ENCODE measurements around the gene KLF7. TPM values are rescaled to one million over a fixed set of nuclear protein-coding genes. Genes with fewer than 3 reads are reported as not detected.

The KLF7 gene
- total and polyA plus RNA-seq, 4 donors = 1.9 to 11.5 (median 4.5) TPM

DNA sequence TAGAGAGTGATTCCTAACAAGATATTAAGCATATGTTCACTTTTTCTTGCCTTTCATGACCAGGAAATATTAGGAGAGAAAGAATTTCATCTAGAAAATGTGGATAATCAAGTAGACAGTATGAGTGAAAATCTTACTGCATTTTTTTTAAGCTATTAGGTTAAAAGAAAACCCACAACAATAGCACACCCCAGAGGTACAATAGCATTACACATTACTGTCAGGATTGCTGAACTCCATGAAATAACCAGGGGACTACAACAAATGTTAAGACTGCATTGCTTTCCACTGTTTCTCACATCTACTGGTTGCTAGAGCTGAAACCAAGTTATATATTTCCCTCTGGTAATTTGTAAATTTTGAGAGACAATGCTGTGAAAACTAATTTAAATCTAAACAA is 33.7 kb downstream of the KLF7 start:
- H3K4me1 ChIP-seq (ENCODE audit: control insufficient read depth in 4 of 4, insufficient read depth in 4 of 4, low read length in 3 of 4) = peaks cover 0 to 15% (median 1%) of the 10 kb centered on the region in 4 donors
- DNase-seq (ENCODE audit: low spot score) = no peak
- no peak overlapping the region for H3K9ac ChIP-seq (ENCODE audit: low read depth in 1 of 2, low read length in 2 of 2)
- H3K4me3 ChIP-seq (ENCODE audit: low read depth in 1 of 3, low read length in 3 of 3) = no peak overlapping the region
- no peaks in the 10 kb centered on the region for H3K27me3 ChIP-seq (ENCODE audit: control insufficient read depth in 4 of 4, insufficient read depth in 4 of 4, low read length in 3 of 4)
- no peak overlapping the region for H3K27ac ChIP-seq (ENCODE audit: low read depth in 1 of 2, low read length in 2 of 2)
- H3K36me3 ChIP-seq (ENCODE audit: control insufficient read depth in 4 of 4, insufficient read depth in 3 of 4, low read depth in 1 of 4, low read length in 3 of 4) = no peaks in the 10 kb centered on the region
- TF ChIP-seq EGR1 (IDR thresholded peaks at IDR 0.05; ENCODE audit: low read depth in 2 of 2) = no peak
- no peak for TF ChIP-seq HNF4G (IDR thresholded peaks at IDR 0.05)
- no peak for TF ChIP-seq FOXA2 (IDR thresholded peaks at IDR 0.05)
- no peak for TF ChIP-seq TAF1 (conservative IDR thresholded peaks at IDR 0.05)
- no peak for TF ChIP-seq GABPA (IDR thresholded peaks at IDR 0.05 in 1 of 2, conservative IDR thresholded peaks at IDR 0.05 in 1 of 2)
- no peak for TF ChIP-seq RXRA (IDR thresholded peaks at IDR 0.05)
- H3K9me3 ChIP-seq (ENCODE audit: control insufficient read depth in 4 of 4, low read length in 3 of 4) = no peaks in the 10 kb centered on the region

DNA sequence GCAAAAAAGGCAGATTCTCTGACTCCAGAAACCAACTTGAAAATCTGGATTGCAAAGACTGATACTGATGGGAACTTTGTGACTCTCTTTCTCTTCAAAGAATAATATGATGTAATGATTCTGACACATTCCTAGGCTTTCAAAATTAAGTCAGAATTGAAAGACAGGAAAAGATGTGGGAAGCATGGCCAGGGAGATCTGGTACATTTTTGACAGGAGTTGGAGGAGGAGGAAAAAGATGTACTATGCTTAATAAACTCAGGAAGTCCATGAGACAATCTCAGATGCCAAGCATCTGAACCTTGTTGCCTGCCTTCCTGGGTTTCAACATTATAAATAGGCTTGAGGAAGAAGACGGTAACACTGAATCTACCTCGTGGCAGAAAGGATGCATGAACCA is 34.2 kb downstream of the KLF7 start:
- DNase-seq (ENCODE audit: low spot score) = no peak
- no peak overlapping the region for H3K27ac ChIP-seq (ENCODE audit: low read depth in 1 of 2, low read length in 2 of 2)
- peaks cover 0 to 15% (median 1%) of the 10 kb centered on the region in 4 donors for H3K4me1 ChIP-seq (ENCODE audit: control insufficient read depth in 4 of 4, insufficient read depth in 4 of 4, low read length in 3 of 4)
- 75% methylated on average over 2 of the region's 2 CpGs for WGBS
- H3K4me3 ChIP-seq (ENCODE audit: low read depth in 1 of 3, low read length in 3 of 3) = no peak overlapping the region
- H3K36me3 ChIP-seq (ENCODE audit: control insufficient read depth in 4 of 4, insufficient read depth in 3 of 4, low read depth in 1 of 4, low read length in 3 of 4) = no peaks in the 10 kb centered on the region
- H3K9ac ChIP-seq (ENCODE audit: low read depth in 1 of 2, low read length in 2 of 2) = no peak overlapping the region
- H3K27me3 ChIP-seq (ENCODE audit: control insufficient read depth in 4 of 4, insufficient read depth in 4 of 4, low read length in 3 of 4) = no peaks in the 10 kb centered on the region
- H3K9me3 ChIP-seq (ENCODE audit: control insufficient read depth in 4 of 4, low read length in 3 of 4) = no peaks in the 10 kb centered on the region
- TF ChIP-seq, protein P1, sequence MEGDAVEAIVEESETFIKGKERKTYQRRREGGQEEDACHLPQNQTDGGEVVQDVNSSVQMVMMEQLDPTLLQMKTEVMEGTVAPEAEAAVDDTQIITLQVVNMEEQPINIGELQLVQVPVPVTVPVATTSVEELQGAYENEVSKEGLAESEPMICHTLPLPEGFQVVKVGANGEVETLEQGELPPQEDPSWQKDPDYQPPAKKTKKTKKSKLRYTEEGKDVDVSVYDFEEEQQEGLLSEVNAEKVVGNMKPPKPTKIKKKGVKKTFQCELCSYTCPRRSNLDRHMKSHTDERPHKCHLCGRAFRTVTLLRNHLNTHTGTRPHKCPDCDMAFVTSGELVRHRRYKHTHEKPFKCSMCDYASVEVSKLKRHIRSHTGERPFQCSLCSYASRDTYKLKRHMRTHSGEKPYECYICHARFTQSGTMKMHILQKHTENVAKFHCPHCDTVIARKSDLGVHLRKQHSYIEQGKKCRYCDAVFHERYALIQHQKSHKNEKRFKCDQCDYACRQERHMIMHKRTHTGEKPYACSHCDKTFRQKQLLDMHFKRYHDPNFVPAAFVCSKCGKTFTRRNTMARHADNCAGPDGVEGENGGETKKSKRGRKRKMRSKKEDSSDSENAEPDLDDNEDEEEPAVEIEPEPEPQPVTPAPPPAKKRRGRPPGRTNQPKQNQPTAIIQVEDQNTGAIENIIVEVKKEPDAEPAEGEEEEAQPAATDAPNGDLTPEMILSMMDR (IDR thresholded peaks at IDR 0.05; ENCODE audit: low read depth, low read length, missing input control) = no peak
- no peak for TF ChIP-seq RAD21 (IDR thresholded peaks at IDR 0.05)
- no peak for TF ChIP-seq FOXA1 (IDR thresholded peaks at IDR 0.05)
- TF ChIP-seq, protein P2, sequence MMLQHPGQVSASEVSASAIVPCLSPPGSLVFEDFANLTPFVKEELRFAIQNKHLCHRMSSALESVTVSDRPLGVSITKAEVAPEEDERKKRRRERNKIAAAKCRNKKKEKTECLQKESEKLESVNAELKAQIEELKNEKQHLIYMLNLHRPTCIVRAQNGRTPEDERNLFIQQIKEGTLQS (IDR thresholded peaks at IDR 0.05) = no peak
- no peak for TF ChIP-seq NR2F2 (IDR thresholded peaks at IDR 0.05)
- no peak for TF ChIP-seq GABPA (IDR thresholded peaks at IDR 0.05 in 1 of 2, conservative IDR thresholded peaks at IDR 0.05 in 1 of 2)
- no peak for TF ChIP-seq JUND (IDR thresholded peaks at IDR 0.05)

DNA sequence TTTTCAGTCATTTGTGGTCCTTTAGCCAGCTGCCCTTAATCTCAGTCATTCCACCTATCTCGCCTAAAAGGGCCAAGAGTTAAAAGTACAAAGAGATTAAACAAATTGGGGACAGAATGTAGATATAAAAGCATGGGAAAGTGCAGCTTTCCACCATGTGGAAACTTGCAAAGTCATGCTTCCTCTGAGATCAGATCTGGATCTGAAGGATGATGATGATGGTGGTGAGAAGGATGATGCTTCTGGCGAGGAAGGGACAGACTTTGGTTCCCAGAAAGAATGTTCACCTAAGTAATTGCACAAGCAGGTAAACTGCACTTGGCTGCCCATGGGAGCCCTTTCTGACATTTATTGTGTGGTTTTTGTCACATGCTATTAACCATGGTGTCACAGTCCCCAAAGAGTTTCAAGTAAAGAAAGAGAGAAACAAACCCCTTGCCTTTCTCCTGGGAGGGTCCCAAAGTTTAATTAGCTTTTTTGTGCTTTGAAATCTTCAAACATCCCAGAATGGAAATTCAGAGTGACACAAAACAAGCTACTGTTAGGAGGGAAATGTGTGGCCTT is 34.7 kb downstream of the KLF7 start:
- Histone ChIP-seq H3K9me3 (ENCODE audit: control insufficient read depth in 4 of 4, low read length in 3 of 4) (no peaks in the 10 kb centered on the region), H3K27ac (ENCODE audit: low read depth in 1 of 2, low read length in 2 of 2) (no peak overlapping the region), H3K4me3 (ENCODE audit: low read depth in 1 of 3, low read length in 3 of 3) (no peak overlapping the region), H3K4me1 (ENCODE audit: control insufficient read depth in 4 of 4, insufficient read depth in 4 of 4, low read length in 3 of 4) (peaks cover 0 to 15% (median 1%) of the 10 kb centered on the region in 4 donors), H3K9ac (ENCODE audit: low read depth in 1 of 2, low read length in 2 of 2) (no peak overlapping the region), H3K27me3 (ENCODE audit: control insufficient read depth in 4 of 4, insufficient read depth in 4 of 4, low read length in 3 of 4) (no peaks in the 10 kb centered on the region), H3K36me3 (ENCODE audit: control insufficient read depth in 4 of 4, insufficient read depth in 3 of 4, low read depth in 1 of 4, low read length in 3 of 4) (no peaks in the 10 kb centered on the region)
- DNase-seq (ENCODE audit: low spot score) = no peak
- TF ChIP-seq HNF4A (conservative IDR thresholded peaks at IDR 0.05) = peak in 1 of 2 donors; percentile 9
- no peak for TF ChIP-seq GABPA (IDR thresholded peaks at IDR 0.05 in 1 of 2, conservative IDR thresholded peaks at IDR 0.05 in 1 of 2)
- 71% methylated on average over 2 of the region's 2 CpGs for whole genome bisulfite sequencing

Data from liver (tissue), 9 donors.